GM12801 (cell line): ENCODE data around the gene FMNL1.

ENCODE experiments used
- CTCF ChIP-seq: IDR thresholded peaks from one replicate; pipeline ENCODE4 v1.5.1; 2011; ENCODE audit warnings: control low read depth; ENCODE audit not compliant: insufficient read length; ENCODE audit errors: extremely low read depth

FMNL1 gene

GRCh38 chr17:45242029-45242414 lies 20.3 kb downstream of the FMNL1 start:
- no peak for TF ChIP-seq CTCF

- TF ChIP-seq CTCF, result no peak
Observed at GRCh38 chr17:45243750-45244149, 22.1 kb downstream of the FMNL1 start.

GRCh38 chr17:45244725-45245656 lies 23.3 kb downstream of the FMNL1 start:
- no peak for TF ChIP-seq CTCF

GRCh38 chr17:45246338-45246737 lies 24.7 kb downstream of the FMNL1 start:
- no peak for TF ChIP-seq CTCF

- no peak for TF ChIP-seq CTCF
Observed at GRCh38 chr17:45246861-45247428, 25.3 kb downstream of the FMNL1 start.

GRCh38 chr17:45247429-45248131 lies 25.9 kb downstream of the FMNL1 start:
- no peak for TF ChIP-seq CTCF
